GM21447 (cell line): ENCODE results near the gene SCN8A.
"Not testable (repeated sequence)": the region's sequence is repeated elsewhere in the genome, so short reads cannot be mapped to it uniquely, and the experiment has no call there.

Experiments used
- ATAC-seq: cut with Tn5 transposase; IDR thresholded peaks from one replicate; pipeline ENCODE4 v1.9.1; 2021; ENCODE audit not compliant: unreplicated experiment

Gene SCN8A

DNA sequence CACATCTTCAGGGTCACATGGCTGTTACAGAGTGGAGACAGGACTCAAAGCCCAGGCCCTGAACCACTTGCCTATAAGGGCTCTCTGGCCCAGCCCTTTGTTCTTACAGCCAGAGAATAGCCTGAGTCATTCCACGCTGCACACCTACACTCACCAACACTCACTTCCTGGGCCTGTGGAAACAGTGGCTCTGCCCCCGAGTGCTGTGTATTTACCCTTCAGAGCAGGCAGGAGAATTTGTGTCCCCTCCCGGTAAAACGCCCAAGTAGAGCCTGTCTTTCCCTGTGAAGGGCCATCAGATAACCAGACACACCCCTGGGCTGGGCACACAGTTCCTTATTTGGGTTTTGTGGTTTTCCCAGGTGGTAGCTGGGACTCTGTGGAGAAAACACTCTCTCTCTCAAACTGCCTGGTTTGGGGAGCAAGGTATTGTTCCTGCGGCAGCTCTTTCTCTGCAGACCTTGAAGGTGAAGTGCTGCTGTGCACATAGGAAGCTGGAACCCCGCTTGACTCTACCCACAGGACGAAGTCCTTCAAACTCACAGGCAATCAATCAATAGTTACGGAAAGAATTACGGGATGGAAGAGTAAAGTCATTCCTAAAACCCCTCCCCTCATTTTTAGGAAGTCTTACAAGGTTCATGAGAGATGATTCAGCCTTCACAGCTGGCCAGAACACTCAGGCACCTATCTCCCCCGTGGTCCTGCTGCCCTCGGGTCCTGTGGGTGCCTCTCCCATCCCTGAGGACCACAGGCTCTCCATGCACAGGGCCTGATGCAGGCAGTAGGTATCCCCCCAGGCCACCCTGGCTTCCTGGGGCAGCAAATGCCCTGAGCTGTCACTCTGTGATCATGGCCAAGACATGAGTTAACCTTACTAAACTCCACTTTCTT is 237.1 kb downstream of the SCN8A start:
- ATAC-seq, result no peak

DNA sequence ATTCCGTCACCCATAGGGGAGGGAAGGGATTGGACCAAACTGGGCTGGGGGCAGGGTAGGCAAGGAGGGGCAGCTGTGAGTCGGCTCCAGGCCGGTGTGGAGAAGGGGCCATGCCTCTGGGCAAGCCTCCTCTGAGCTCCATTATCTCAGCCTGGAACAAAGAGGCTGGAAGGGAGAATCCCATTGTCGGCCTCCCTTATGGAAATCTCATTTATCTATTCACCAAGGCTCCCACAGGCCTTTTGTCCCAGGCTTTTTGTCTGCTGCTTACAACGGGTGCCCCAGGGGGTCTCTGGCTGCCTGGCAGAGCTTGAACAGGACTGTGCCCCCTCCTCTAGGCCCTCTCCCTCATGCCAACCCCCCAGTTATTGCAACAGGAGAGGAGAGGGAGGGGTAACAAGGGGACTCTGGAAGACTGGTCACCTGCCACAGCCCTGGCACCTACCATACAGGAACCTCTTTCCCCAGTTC is 238.0 kb downstream of the SCN8A start:
- ATAC-seq, result no peak

DNA sequence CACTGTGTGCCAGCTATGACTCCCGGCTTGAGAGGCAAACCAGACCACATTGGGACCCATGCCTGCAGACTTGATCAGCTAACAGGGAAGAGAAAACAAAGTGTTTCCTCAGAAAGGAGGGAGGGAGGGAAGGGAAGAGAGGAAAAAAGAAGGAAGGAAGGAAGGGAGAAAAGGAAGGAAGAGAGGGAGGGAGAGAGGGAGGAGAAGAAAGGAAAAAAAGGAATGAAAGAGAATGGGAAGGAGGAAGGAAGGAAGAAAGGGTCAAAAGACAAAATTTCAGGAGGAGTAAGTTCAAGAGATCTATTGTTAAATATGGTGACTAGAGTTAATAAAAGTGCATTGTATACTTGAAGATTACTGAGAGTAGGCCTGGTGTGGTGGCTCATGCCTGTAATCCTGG is 238.6 kb downstream of the SCN8A start:
- ATAC-seq, result no peak

DNA sequence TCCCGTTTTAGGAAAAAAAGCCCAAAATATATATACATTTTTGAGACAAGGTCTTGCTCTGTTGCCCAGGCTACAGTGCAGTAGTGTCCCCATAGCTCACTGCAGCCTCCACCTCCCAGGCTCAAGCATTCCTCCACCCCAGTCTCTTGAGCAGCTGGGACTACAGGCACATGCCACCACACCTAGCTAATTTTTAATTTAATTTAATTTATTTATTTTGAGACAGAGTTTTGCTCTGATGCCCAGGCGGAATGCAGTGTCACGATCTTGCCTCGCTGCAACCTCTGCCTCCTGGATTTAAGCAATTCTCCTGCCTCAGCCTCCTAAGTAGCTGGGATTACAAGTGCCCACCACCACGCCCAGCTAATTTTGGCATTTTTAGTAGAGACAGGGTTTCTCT is 240.8 kb downstream of the SCN8A start:
- not testable (repeated sequence) for ATAC-seq

DNA sequence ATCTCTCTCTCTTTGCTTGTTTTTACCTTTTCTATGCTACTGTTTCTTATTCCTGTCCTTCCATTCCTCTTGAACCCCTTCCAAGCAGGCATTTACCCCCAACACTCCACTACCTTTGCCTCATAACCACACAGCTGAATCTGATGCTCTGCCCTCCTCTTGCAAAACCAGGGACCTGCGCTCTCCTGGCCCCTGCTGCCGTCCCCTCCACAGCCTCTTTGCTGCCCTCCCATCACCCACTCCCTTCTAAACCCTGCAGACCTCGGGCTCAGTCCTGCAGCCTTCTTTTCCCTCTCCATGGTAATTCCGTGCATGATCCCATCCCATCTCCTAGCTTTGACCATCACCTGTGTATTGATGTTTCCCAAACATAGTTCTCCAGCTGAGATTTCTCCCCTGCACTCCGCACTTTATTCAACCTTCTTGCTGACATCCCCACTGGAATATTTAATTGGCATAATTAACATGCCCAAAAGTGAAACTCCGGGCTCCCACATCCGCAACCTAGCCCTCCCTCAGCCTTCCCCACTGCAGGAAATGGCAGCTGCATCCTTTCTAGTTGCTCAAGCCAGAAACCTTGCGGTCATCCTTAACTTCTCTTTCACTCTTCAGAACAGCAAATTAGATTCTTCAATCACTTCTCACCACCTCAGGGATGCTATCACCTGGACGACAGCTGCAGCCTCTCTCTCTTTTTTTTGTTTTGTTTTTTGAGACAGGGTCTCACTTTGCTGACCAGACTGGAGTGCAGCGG is 241.5 kb downstream of the SCN8A start:
- ATAC-seq, result no peak

DNA sequence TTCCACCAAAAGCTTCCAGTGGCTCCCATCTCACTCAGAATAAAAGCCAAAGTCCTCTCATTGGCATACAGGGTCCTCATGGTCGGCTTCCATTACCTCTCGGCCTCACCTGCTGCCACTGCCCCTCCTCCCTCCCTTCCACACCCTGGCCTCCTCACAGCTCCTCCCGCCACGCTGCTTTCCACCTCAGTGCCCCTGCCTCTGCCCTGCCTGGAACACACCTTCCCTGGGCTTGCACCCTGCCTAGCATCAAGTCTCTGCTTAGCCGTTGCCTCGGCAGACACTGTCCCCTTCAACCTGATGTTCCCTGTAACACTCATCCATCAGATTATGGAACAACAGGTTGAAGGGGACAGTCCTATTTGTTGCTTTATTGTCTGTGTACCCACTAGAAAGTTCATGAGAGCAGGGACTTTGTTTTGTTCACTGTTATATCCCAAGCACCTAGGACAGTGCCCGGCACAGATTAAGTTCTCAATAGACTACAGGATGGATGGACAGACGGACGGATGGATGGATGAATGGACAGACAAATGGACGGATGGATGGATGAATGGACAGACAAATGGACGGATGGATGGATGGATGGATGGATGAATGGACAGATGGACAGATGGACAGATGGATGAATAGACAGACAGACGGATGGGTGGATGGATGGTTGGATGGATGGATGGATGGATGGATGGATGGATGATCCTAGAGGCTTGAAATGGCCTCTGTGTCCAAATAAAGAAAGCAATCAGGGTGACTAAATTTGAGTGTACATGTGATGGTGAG is 242.6 kb downstream of the SCN8A start:
- ATAC-seq, result no peak

DNA sequence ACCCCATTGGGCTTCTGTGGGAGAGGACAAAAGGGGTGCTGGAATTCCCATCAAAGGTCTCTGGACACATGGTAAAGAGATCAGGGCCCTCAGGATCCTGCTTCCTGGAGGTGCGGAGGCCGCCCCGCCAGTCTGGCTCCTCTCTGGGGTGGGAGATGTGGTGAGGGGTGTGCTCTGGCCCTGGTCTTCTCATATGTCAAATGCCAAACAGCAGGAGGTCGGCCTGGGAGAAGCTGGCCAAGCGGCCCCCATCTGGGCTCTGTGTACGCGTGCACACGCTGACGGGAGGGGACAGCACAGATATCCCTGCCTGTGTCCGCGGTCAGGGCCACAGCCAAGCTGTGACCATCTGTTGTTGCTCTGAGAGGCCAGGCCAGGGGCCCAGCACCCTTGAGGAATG is 243.4 kb downstream of the SCN8A start:
- no peak for ATAC-seq

DNA sequence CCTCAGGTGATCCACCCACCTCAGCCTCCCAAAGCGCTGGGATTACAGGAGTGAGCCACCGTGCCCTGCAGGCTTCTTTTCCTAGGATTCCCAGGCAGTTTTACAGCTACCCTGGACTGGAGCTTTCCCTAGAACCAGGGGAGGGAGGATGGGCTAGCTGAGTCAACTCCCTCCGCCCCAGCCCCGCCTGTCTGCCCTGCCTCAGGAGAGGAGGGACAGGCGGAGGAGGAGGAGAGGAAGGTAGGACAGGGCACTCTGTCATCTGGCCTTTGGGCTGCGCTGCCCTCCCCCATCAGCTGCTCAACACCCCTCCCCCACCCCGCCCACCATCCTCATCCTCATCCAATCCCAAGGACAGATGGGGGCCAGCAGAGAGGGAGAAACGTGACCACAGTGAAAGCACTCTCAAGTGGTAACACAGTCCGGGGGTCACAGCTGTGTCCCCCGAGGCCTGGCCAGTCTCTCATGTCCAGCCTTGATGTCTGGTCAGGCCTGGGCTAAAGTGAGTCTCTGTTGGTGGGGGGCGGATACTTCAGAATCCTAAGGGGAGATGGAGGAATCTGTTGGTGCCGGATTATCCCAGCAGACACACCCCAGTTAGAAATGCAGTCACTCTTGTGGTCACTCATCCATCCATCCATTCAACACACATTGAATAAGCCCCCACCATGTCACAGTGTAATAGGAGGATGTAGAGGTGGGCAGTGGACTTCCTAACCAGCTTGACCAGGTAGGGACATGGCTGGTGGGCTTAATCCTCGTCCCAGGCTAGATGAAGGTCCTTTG is 245.2 kb downstream of the SCN8A start:
- ATAC-seq, result no peak

DNA sequence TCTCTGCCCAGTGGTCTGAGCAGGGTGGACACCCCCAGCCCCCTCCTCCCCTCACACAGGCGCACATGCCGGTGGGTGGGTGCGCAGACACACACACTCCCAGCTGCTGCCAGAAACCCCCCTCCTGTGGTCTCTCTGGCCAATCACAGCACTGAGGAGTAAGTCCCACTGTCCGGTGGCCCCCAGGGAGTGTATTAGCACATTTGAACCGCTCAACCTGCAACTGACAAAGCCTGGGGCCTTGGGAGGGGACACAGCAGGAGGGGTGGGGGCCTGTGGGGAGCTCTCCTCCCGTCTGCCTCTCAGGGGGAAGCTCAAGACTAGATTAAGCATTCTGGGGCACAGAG is 245.8 kb downstream of the SCN8A start:
- ATAC-seq, result no peak

DNA sequence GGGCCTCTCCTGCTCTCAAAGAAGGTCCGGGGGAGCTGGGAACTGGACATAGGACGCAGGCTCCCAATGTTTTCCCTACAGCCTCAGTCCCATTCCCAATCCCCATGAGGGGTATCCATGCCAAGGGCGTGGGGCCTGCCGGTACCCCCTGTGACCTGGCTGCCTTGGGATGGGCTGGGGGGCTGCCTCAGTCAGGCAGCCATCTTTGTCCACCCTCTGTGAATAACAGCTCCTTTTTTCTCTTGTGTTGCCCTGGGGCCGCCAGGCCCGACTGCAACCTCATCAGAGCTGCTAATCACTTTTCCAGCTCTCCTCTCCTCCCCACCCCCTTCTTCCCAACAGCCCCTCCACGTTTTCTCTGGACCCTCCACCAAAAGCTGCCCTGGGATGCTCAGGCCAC is 246.3 kb downstream of the SCN8A start:
- no peak for ATAC-seq

DNA sequence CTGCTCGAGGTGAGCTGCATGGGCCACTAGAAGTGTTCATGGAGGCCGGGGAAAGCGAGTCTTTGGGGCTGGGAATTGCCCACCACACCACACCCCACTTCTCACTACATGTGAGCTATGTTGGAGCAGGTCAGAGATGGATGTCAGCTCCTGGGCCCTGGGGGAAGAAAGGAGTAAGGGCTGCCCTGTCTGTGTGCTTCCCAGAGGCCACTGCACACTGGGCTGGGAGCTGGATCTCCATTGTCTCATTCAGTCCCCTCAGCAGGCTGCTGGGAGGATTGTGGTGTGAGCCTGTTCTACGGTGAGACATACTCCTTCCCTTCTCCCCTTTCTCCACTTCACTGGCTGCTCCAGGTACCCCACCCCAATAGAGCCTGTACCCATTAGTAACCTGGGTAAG is 247.0 kb downstream of the SCN8A start:
- no peak for ATAC-seq

DNA sequence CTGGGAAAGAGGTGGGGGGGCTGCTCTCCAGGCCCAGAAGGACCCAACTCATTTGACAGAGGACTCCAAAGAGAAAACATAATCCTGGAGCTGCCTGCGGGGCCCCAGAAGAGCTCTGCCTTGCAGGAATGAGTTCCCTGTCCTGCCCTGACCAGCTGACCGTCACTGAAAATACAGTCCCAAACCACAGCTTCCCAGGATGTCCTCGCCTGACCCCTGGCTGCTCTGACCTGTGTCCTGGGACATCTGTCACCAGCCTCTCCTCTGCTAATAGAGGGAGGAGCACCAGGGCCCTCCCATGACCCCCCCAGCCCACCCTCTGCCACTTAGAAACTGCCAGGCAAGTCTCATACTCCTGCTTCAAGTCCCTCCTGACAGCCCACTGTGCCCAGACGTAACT is 247.7 kb downstream of the SCN8A start:
- ATAC-seq, result no peak

DNA sequence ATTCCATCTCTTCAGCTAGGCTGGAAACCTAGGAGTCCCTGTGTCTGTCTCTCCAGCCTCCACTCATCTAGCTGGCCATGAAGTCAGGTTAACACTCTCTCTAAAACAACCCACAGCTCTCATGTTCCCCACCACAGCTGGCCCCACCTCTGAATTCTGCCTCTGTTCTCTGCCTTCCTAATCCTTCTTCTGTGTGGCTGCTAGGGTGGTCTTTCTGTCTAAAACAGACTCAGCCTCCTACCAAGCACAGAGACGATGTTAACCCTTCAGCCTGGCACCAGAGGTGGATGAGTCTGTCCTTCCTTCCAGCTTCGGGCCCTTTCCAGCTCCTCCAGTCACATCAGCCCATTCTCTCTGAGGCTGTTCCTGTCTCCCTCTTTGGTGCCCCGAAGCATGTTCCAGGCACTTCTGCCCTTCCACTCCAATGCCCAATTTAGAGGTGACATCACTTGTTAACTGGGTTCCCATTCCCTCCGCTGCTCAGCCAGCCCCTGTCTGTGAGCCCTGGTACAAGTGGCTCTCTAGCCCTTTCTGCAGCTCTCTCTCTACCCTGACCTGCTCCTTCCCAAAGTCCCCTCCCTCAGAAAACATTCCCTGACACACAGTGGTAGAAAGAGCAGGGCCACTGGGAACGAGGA is 248.4 kb downstream of the SCN8A start:
- ATAC-seq, result no peak

DNA sequence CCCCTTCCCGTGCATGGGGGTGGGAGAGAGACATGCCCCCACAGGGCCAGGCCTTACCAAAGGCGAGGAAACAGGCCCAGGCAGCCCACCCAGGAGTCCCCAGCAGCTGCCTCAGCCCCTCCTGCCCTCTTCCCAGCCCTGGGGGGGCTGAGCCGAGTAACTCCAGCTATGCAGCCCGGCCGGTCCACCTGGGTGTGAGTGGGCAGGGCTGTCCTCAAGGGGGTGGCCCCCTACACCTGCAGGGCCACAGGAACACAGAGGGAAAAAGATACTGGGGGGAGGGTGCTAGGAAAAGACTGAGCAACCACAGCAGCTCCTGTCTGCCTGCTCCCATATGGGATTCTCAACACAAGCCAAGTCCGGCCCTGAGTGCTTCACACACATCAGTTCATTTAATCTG is 249.9 kb downstream of the SCN8A start:
- no peak for ATAC-seq

DNA sequence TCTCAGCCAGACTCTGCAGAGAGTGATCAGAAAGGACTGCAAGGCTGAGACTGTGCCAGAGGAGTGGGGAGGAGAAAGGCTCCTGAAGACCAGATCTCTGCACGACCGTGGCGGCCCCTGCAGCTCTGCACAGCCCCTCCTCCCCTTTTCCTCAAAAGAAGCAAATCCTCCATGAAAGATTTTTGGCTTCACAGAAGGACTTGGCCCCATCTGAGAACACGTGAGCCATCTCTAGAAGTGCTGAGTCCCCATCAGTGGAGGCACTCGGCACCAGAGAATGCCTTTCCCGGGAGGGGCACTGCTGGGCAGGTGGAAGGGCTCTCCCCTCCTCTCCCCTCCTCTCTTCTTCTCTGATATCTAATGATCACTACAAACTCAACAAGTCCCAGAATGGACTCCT is 250.7 kb downstream of the SCN8A start:
- no peak for ATAC-seq

DNA sequence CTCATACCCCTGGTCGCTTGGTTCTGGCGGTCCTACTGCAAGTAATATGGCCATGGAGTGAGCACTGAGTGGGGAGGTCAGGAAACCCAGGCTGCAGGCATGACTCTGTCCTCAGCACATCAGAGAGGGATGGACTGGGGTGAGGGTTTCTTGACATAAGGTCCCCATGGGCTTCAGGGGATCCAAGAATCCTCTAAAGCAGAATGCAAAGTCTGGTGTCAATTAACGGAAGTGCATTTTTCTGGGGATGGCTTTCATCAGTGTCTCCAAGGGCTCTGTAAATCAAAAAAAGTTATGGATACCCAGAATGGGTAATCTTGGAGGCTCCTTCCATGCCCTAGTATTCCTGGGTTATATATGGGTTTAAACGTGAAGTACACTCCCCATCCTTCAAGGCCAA is 253.8 kb downstream of the SCN8A start:
- ATAC-seq, result no peak

DNA sequence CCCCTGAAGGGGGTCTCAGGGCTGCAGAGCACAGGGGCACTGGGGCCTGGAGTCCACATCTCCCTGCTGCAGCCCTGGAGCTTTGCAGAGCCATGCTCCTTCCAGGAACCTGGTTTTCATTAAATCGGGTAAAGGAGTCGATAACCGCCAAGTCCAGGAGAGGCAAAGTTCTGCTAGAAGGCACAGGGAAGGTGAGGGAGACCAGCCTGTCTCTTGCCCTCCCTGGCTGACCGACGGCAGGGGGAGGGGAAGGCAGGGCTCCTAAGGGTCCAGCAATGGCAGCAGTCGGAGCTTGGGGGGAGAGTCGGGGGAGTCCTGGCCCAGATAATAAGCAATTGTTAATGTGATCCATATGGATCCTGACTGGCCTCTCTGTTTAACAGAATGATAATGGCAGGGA is 254.4 kb downstream of the SCN8A start:
- no peak for ATAC-seq

DNA sequence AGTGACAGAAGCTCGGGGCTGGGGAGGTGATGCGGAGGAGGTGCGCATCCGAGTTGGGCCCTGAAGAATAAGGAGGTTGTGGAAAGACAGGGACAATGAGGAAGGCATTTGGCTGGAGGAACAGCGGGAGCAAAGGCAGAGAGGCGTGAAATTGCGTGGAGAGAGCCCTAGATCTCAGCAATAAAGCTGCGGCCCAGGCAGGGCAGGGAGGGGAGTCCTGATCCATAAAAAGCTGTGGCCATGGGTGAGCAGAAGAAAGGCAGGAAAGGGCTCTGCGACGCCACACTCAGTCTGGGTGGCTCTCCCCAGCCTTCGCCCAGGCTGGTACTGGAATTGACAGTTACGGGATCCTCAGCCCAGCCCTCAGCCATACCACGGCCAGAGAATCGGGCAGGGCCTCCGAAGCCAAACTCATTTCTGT is 255.2 kb downstream of the SCN8A start:
- no peak for ATAC-seq

DNA sequence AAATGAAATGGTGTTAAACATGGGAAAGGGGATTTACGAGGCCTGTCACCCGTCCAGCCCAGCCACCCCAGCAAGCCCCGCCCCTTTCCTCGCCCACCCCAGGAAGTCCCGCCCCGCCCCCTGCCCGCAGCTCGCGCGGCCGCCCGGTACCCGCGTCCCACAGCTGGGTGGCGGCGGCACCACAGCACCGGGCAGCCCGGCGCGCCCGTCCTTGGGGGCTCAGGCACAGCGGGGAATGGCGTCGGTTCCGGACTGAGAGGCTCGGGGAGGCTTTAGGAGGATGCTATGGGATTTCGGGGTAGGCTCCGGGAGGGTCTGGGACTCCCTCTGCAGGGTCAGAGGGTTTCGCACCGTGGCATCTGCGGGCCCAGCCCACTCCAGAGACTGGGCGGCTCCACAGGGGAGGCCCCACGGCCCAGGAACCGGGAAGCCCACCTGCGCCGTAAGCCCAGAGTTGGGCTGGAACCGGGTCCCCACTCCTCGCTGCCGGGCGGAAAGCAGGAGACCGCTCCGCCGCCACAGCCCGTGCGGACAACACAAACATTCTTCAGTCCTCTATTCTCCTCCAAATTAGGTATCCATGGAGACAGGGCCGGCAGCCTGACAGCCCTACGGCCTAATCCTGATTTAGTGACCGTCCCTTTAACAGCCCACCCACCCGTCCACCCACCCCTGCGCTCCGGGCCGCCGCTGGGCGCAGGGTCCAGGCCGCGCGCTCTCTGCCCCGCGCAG is 256.0 kb downstream of the SCN8A start:
- no peak for ATAC-seq
